ENCODE measurements around the gene RGP1. TPM values are rescaled to one million over a fixed set of nuclear protein-coding genes. Genes with fewer than 3 reads are reported as not detected.
A peak's percentile ranks its signal among the peaks of the same experiment; 100 is the strongest.

RGP1 gene
- total and polyA plus RNA-seq, 9 of the 15 experiments (the other 6 are each of a cell fraction or from before 2014, with no cell fraction given) = 0.42 to 13.8 (median 6.7) TPM

DNA sequence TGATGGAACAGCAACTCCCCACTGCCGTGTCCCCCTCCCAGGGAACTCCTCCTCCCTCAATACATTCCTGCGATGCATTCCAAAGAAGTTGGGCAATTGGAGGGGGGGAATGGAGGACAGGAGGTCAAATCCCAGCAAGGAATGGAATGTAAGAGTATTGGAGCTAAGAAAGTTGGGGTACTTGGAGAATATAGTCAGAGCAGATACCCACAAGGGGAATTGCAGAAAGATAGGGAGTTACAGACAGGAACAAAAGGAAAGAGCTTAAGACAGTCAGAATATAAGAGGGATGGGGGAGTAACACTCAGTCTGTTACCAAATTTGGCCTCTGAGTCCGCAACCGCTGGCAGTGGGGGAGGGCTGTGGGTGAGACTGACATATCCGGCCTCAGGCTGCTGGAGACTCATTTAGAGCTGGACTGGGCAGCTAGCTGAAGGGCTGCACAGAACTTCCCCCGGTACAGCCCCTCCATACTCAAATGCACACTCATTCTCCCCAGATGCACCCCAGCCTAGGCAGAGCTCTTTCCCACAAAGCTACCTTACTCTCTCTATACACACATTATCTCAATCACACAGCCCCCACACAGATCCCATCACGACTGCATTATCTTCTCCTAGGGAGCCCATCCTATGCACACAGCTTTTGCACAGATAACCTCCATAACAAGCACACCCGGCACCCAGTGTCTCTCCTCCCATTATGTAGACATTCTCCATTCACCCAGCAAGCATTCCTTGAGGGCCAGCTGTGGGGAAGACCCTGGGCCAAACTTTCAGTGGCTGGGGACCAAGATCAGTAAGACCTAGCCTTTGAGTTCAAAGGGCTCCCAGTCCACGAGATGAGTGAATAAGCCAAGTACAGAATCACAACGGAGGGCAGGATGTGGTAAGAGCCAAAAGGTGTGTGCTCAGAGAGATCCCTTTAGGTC lies 20.8 kb upstream of the RGP1 start (continued):
- TF ChIP-seq, protein P1, sequence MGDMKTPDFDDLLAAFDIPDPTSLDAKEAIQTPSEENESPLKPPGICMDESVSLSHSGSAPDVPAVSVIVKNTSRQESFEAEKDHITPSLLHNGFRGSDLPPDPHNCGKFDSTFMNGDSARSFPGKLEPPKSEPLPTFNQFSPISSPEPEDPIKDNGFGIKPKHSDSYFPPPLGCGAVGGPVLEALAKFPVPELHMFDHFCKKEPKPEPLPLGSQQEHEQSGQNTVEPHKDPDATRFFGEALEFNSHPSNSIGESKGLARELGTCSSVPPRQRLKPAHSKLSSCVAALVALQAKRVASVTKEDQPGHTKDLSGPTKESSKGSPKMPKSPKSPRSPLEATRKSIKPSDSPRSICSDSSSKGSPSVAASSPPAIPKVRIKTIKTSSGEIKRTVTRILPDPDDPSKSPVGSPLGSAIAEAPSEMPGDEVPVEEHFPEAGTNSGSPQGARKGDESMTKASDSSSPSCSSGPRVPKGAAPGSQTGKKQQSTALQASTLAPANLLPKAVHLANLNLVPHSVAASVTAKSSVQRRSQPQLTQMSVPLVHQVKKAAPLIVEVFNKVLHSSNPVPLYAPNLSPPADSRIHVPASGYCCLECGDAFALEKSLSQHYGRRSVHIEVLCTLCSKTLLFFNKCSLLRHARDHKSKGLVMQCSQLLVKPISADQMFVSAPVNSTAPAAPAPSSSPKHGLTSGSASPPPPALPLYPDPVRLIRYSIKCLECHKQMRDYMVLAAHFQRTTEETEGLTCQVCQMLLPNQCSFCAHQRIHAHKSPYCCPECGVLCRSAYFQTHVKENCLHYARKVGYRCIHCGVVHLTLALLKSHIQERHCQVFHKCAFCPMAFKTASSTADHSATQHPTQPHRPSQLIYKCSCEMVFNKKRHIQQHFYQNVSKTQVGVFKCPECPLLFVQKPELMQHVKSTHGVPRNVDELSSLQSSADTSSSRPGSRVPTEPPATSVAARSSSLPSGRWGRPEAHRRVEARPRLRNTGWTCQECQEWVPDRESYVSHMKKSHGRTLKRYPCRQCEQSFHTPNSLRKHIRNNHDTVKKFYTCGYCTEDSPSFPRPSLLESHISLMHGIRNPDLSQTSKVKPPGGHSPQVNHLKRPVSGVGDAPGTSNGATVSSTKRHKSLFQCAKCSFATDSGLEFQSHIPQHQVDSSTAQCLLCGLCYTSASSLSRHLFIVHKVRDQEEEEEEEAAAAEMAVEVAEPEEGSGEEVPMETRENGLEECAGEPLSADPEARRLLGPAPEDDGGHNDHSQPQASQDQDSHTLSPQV (IDR thresholded peaks at IDR 0.05) = no peak; the same call in 1 of the 2 replicates
- TF ChIP-seq GABPA (tag; conservative IDR thresholded peaks at IDR 0.05; ENCODE audit: low read depth) (0 out of 2 replicates have a peak, but pooled peaks have one; percentile 49), HNRNPH1 (optimal IDR thresholded peaks at IDR 0.05; ENCODE audit: low read depth, low read length) (no peak), NR2C1 (IDR thresholded peaks at IDR 0.05) (peak; percentile 37; the same call in 1 of the 2 replicates), NR2C1 (tag; IDR thresholded peaks at IDR 0.05) (peak; percentile 44), EP400 (IDR thresholded peaks at IDR 0.05) (peak; percentile 62; the same call in 1 of the 2 replicates), KDM5B (IDR thresholded peaks at IDR 0.05; ENCODE audit: insufficient replicate concordance, low read depth, low read length) (peak; percentile 57), MTA2 (IDR thresholded peaks at IDR 0.05; ENCODE audit: low read depth) (peak; percentile 90), ZNF316 (IDR thresholded peaks at IDR 0.05) (peak; percentile 78), TRIM28 (IDR thresholded peaks at IDR 0.05) (peak; percentile 36; the same call in 1 of the 2 replicates)
- TF ChIP-seq, protein P2, sequence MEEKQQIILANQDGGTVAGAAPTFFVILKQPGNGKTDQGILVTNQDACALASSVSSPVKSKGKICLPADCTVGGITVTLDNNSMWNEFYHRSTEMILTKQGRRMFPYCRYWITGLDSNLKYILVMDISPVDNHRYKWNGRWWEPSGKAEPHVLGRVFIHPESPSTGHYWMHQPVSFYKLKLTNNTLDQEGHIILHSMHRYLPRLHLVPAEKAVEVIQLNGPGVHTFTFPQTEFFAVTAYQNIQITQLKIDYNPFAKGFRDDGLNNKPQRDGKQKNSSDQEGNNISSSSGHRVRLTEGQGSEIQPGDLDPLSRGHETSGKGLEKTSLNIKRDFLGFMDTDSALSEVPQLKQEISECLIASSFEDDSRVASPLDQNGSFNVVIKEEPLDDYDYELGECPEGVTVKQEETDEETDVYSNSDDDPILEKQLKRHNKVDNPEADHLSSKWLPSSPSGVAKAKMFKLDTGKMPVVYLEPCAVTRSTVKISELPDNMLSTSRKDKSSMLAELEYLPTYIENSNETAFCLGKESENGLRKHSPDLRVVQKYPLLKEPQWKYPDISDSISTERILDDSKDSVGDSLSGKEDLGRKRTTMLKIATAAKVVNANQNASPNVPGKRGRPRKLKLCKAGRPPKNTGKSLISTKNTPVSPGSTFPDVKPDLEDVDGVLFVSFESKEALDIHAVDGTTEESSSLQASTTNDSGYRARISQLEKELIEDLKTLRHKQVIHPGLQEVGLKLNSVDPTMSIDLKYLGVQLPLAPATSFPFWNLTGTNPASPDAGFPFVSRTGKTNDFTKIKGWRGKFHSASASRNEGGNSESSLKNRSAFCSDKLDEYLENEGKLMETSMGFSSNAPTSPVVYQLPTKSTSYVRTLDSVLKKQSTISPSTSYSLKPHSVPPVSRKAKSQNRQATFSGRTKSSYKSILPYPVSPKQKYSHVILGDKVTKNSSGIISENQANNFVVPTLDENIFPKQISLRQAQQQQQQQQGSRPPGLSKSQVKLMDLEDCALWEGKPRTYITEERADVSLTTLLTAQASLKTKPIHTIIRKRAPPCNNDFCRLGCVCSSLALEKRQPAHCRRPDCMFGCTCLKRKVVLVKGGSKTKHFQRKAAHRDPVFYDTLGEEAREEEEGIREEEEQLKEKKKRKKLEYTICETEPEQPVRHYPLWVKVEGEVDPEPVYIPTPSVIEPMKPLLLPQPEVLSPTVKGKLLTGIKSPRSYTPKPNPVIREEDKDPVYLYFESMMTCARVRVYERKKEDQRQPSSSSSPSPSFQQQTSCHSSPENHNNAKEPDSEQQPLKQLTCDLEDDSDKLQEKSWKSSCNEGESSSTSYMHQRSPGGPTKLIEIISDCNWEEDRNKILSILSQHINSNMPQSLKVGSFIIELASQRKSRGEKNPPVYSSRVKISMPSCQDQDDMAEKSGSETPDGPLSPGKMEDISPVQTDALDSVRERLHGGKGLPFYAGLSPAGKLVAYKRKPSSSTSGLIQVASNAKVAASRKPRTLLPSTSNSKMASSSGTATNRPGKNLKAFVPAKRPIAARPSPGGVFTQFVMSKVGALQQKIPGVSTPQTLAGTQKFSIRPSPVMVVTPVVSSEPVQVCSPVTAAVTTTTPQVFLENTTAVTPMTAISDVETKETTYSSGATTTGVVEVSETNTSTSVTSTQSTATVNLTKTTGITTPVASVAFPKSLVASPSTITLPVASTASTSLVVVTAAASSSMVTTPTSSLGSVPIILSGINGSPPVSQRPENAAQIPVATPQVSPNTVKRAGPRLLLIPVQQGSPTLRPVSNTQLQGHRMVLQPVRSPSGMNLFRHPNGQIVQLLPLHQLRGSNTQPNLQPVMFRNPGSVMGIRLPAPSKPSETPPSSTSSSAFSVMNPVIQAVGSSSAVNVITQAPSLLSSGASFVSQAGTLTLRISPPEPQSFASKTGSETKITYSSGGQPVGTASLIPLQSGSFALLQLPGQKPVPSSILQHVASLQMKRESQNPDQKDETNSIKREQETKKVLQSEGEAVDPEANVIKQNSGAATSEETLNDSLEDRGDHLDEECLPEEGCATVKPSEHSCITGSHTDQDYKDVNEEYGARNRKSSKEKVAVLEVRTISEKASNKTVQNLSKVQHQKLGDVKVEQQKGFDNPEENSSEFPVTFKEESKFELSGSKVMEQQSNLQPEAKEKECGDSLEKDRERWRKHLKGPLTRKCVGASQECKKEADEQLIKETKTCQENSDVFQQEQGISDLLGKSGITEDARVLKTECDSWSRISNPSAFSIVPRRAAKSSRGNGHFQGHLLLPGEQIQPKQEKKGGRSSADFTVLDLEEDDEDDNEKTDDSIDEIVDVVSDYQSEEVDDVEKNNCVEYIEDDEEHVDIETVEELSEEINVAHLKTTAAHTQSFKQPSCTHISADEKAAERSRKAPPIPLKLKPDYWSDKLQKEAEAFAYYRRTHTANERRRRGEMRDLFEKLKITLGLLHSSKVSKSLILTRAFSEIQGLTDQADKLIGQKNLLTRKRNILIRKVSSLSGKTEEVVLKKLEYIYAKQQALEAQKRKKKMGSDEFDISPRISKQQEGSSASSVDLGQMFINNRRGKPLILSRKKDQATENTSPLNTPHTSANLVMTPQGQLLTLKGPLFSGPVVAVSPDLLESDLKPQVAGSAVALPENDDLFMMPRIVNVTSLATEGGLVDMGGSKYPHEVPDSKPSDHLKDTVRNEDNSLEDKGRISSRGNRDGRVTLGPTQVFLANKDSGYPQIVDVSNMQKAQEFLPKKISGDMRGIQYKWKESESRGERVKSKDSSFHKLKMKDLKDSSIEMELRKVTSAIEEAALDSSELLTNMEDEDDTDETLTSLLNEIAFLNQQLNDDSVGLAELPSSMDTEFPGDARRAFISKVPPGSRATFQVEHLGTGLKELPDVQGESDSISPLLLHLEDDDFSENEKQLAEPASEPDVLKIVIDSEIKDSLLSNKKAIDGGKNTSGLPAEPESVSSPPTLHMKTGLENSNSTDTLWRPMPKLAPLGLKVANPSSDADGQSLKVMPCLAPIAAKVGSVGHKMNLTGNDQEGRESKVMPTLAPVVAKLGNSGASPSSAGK (IDR thresholded peaks at IDR 0.05) = no peak
